Fibroblast of lung (primary cell): ENCODE measurements around the gene OVCA2.

Experiments
- EZH2 ChIP-seq: IDR thresholded peaks from 2 replicates; pipeline ENCODE4 v1.5.1; 2012; ENCODE audit warnings: low read length, control low read depth, mild to moderate bottlenecking; ENCODE audit errors: missing control alignments
- TF ChIP-seq, protein P1 (sequence below), 2 donors: IDR thresholded peaks in 1 of 2; conservative IDR thresholded peaks in 1 of 2; 1 replicate in 1 of 2; 2 replicates in 1 of 2; pipeline ENCODE4 v1.5.1; 2011 to 2012; ENCODE audit warnings: low read length in 2 of 2, control low read depth in 1 of 2, inconsistent platforms in 1 of 2, low read depth in 1 of 2, mild to moderate bottlenecking in 1 of 2

DNA sequence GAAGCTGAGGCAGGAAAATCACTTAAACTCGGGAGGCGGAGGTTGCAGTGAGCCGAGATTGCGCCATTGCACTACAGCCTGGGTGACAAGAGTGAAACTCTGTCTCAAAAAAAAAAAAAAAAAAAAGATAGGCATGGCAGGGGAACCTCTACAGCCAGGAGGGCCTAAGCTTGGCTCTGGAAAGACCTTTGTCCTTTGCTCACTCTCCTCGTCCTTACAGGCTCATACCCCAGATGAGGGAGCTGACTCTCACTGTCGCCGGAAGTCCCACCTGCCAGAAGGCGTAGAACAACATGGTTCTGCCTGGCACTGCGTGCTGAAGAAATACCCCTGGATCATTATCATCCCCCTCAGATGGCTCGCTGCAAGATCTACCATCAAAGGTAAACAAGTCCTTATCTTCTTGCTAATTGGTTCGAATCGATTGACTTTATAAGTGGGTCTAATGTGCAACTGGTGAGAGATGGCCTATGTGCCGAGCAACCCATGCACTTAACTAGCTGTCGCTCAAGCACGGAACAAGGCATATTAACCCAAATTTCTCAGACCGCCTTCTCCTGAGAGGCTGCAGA is 46.4 kb upstream of the OVCA2 start:
- TF ChIP-seq, protein P1, sequence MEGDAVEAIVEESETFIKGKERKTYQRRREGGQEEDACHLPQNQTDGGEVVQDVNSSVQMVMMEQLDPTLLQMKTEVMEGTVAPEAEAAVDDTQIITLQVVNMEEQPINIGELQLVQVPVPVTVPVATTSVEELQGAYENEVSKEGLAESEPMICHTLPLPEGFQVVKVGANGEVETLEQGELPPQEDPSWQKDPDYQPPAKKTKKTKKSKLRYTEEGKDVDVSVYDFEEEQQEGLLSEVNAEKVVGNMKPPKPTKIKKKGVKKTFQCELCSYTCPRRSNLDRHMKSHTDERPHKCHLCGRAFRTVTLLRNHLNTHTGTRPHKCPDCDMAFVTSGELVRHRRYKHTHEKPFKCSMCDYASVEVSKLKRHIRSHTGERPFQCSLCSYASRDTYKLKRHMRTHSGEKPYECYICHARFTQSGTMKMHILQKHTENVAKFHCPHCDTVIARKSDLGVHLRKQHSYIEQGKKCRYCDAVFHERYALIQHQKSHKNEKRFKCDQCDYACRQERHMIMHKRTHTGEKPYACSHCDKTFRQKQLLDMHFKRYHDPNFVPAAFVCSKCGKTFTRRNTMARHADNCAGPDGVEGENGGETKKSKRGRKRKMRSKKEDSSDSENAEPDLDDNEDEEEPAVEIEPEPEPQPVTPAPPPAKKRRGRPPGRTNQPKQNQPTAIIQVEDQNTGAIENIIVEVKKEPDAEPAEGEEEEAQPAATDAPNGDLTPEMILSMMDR (conservative IDR thresholded peaks at IDR 0.05 in 1 of 2, IDR thresholded peaks at IDR 0.05 in 1 of 2; ENCODE audit: low read depth in 1 of 2, low read length in 2 of 2), result no peak
- no peak for TF ChIP-seq EZH2
